Dedifferentiated amniotic fluid mesenchymal stem cell (primary cell): Measurements from ENCODE around the gene CPNE6.

ENCODE experiments used
- DNase-seq: peaks from one replicate; pipeline ENCODE4 v3.0.0-alpha.2; 2016; ENCODE audit errors: extremely low spot score

Gene CPNE6

GRCh38 chr14:24069411-24069735, 2.0 kb upstream of the CPNE6 start:
- no peak for DNase-seq

GRCh38 chr14:24070285-24071143, 848 bp upstream of the CPNE6 start:
- no peak for DNase-seq

- DNase-seq: no peak
These were observed 571 bp downstream of the CPNE6 start for GRCh38 chr14:24071836-24072430.

- no peak for DNase-seq
These were observed 1.1 kb downstream of the CPNE6 start for GRCh38 chr14:24072436-24072835.

- no peak for DNase-seq
These were observed 1.8 kb downstream of the CPNE6 start for GRCh38 chr14:24072881-24073877.

- no peak for DNase-seq
These were observed 3.5 kb downstream of the CPNE6 start for GRCh38 chr14:24074625-24075484.

GRCh38 chr14:24075485-24076301, 4.3 kb downstream of the CPNE6 start:
- DNase-seq: no peak

GRCh38 chr14:24076302-24076601, 4.9 kb downstream of the CPNE6 start:
- DNase-seq: no peak

- DNase-seq: no peak
These were observed 5.7 kb downstream of the CPNE6 start for GRCh38 chr14:24077086-24077485.

GRCh38 chr14:24078146-24078545, 6.8 kb downstream of the CPNE6 start:
- no peak for DNase-seq

GRCh38 chr14:24079491-24080141, 8.3 kb downstream of the CPNE6 start:
- no peak for DNase-seq

GRCh38 chr14:24080142-24080530, 8.8 kb downstream of the CPNE6 start:
- DNase-seq: no peak

- no peak for DNase-seq
These were observed 9.8 kb downstream of the CPNE6 start for GRCh38 chr14:24080888-24081738.

- DNase-seq: no peak
These were observed 10.4 kb downstream of the CPNE6 start for GRCh38 chr14:24081739-24082211.

- DNase-seq: no peak
These were observed 11.2 kb downstream of the CPNE6 start for GRCh38 chr14:24082411-24083080.

GRCh38 chr14:24083462-24083861, 12.1 kb downstream of the CPNE6 start:
- DNase-seq: no peak

GRCh38 chr14:24084440-24084839, 13.1 kb downstream of the CPNE6 start:
- no peak for DNase-seq

- DNase-seq: no peak
These were observed 13.9 kb downstream of the CPNE6 start for GRCh38 chr14:24085215-24085614.
